ENCODE data around the gene UTS2.

Gene UTS2, protein sequence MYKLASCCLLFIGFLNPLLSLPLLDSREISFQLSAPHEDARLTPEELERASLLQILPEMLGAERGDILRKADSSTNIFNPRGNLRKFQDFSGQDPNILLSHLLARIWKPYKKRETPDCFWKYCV

GRCh38 chr1:7852804-7853683, at the start of gene UTS2:
TSS of gene UTS2 (minus strand) at chr1:7853065. CDS start at chr1:7853003, 62 bp downstream.
- DNase-seq = no peak

DNA sequence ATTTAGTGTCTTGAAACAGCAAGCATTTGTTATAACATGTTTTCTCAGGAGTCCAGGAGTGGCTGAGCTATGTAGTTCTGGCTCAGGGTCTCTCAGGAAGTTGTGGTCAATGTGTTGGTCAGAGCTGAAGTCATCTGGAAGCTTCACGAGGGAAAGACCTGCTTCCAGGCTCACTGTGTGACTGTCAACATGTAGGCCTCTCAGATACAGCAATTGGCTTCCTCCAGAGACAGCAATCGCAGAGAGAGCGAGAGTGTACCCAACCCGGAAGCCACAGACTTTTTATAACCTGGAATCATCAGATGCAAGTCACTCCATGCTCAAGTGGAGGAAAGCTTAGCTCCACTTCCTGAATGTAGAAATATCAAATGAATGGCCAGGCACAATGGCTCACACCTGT, 46.9 kb upstream of the UTS2 start:
- DNase-seq = no peak

GRCh38 chr1:7898962-7899361, 46.1 kb upstream of the UTS2 start:
- DNase-seq = no peak

DNA sequence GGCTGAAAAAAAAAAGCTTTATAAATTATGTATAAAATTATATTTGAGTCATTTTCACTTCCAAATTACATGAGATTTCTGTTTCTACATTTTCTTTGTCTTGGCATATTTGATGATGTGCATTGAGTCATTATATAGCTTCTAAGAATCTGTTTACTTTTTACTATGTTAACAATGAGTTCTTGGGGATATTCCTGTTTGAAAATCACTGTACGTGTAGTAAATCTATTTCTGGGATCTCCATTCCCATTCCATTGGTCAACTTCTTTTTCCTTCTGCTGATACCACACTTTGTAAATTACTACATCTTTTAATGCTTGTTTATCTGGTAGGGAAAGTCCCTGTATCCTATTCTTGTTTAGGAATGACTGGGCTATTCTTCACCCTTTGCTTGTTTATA, 44.1 kb upstream of the UTS2 start:
- no peak for DNase-seq

DNA sequence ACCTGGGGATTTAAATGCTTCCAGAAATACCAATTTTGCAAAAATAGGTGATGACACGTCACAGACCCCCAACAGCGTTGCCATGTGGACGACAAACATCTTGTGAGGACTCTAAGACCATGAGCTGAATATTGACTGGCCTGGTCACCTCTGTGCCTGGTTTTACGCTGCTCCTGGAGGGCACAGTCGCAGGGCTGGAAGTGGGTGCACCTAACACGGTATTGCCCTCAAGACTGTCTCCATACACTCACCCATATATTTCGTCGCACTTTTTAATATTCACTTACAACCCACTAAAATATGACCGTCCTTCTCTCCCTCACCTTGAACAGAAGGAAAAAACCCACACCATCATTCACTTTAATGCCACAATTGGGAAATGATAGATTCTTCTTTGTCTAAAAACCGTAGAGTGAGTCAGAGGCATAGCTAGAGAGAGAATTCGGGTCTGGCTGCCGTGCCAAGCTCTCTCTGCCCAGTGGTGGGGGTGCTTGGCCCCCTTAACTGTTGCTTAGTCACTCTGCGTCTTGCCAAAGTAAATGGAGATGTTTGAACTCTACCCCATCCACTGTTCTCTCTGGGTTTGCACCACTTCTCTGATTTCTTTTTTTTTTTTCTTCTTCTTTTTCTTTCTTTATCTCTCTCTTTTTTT, 40.8 kb upstream of the UTS2 start:
- DNase-seq = peak in 2 of 14 donors; percentile 14 to 54

DNA sequence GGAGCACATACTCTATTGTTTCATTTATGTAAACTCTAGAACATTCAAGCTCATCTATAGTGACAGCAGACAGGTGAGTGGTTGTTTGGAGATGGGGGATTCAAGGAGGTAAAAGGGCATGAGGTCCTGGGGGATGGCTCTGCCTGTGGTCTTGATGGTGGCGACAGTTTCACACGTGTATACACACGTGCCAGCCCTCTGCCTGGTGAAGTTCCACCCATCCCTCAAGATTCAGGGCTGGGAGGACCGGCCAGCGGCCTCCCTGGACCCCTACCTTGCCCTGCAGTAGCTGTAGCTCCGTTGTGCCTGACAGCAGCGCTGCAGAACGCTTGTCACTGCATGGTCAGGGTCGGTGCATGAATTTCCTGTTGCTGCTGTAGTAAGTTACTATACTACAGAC, 38.9 kb upstream of the UTS2 start:
- DNase-seq = no peak

- DNase-seq = no peak
Observed at GRCh38 chr1:7890853-7891252, 38.0 kb upstream of the UTS2 start.

DNA sequence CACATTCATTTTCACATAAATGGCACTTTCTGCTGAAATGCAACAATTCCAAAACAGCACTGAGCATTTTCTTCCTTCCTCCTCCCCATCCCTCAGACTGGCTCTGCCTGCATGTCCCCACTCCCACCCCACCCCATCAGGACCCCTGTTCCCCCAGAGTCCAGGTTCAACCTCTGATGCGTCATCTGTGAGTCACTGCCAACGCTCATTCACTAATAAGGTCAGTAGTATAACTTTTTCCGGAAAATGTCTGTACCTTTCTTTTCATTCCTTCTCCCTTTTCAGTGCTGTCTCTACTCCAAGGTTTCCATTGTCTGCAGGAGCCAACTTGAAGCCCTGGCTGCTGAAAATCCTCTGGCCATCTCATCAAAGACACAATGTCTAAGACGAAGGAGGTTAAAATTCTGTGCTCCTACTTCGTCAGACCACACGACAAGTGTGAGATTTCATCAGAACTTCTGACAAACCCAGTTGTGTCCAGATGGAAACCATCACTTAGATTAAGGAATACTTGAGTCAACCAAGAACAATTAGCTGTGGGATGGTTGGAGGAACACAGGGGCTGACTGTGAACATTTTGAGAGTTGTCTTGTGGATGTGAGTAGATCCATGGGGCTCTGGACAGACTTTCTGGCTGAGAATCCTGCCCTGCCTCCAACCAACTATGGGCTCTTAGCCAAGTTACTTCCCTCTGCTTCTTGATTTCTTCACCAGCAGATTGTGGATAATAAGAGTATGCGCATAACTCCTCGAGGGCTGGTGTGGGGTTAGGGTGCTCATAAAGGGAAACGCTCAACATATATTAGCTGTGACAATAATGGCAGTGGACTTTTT, 35.6 kb upstream of the UTS2 start:
- no peak for DNase-seq

- peak in 1 of 14 donors; percentile 17 for DNase-seq
Observed at GRCh38 chr1:7886405-7886745, 33.5 kb upstream of the UTS2 start.

DNA sequence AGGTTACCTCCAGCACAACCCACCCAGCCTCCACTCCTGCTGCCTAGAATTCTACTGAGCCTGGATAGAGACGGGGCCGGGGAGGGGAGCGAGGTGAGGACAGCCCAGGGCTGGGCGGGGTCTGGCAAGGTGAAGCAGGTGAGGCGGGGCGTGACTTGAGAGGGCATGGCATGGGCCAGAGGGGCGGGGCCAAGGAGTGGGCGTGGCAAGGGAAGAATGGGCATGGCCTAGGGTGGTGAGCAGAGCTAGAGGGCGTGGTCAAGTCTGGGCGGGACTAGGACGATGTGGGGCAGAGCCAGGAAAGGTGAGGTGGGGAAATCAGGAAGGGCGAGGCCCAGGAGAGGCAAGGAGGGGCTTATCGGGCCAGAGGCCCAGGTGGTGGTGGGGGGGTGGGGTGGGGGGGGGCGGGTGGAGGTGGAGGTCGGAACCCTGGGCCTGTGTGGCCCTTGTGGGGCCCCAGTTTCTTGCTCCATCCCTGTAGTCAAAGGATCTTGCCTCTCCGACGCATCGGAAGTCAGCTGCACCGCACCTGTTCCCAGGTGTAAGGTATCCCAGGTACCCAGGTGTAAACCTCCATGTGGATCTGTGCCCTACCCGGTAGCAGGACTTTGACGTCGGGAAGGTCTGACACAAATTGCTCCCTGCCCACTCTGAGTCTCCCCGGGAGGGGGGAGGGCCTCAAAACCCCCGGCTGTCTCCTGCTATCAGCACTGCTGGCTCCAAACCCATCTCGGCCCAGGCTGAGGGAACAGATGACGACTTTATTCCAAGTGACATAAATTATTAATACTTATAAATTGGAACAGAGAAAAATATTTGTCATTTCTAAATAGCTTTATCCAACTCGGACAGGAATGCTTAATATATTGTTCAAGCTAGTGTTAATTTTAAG, 32.9 kb upstream of the UTS2 start:
- no peak for DNase-seq

GRCh38 chr1:7884757-7885156, 31.9 kb upstream of the UTS2 start:
- DNase-seq = no peak

DNA sequence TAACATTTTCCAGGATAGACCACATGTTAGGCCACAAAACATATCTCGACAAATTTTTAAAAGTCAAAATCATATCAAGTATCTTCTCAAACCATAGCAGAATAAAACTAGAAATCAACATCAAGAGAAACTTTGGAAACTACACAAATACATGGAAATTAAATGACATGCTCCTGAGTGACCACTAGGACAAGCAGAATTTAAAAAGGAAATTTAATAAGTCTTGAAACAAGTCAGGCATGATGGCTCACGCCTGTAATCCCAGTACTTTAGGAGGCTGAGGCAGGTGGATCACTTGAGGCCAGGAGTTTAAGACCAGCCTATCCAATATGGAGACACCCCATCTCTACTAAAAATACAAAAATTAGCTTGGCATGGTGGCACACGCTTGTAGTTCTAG, 26.4 kb upstream of the UTS2 start:
- DNase-seq = no peak

- DNase-seq = no peak
Observed at GRCh38 chr1:7878027-7878426, 25.2 kb upstream of the UTS2 start.

DNA sequence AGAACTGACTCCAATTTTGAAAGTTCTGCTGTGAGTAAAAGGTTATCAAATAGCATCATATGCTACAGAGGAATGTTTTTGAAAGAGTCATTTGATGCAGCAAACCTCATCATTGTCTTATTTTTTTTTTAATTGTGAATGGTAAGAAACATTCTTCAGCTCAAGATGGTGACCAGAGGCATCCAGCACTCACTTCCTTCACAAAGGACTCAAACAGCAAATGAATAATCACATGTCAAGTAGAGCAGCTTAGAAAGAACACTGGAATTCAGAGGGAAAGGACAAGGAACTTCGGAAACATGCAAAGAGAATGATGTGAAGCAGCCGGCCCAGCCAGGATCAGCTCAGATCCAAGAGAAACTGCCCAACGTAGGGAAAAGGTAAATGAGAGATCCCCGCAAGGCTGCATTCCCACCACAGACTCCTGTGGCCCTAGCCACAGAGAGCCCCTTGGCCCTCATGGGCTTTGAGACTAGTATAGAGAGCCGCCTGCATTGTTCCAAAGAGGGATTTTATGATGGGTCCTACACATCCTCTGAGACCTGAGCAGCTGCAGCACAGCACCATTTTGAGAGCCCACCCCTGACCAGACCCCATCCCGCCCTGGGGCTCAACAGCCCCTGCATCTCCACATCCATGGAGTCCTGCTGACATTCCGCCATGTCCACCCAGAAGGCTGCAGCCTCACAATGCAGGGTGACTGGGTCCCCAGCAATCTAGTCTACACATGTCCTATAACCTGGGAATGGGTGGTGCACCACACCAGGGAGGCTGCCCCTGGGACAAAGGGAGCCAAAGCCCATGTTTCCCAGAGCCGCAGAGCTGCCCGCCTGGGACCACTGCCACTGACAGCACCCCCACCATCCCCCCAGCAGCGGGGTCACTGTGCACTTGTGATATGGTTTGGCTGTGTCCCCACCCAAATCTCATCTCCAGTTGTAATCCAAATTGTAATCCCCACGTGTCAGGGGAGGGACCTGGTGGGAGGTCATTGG, 21.2 kb upstream of the UTS2 start:
- no peak for DNase-seq

DNA sequence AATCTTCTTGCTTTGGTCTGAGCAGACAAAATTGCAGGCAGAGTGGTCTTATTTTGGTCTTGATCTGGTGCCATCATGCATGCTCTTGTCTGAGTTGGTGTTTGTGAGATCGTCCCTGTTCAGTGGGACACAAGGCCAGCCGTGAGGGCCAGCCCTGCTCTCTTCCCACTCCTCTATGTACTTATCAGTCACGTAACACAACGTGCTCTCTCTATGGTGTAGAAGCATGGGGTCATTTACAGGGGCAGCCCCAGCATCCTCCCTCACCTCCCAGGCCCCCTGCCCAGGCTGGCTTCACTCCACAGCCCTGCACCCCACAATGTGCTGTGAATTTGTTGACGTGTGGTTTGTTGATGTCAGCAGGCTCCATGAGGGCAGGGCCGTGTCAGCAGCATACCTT, 18.3 kb upstream of the UTS2 start:
- no peak for DNase-seq

DNA sequence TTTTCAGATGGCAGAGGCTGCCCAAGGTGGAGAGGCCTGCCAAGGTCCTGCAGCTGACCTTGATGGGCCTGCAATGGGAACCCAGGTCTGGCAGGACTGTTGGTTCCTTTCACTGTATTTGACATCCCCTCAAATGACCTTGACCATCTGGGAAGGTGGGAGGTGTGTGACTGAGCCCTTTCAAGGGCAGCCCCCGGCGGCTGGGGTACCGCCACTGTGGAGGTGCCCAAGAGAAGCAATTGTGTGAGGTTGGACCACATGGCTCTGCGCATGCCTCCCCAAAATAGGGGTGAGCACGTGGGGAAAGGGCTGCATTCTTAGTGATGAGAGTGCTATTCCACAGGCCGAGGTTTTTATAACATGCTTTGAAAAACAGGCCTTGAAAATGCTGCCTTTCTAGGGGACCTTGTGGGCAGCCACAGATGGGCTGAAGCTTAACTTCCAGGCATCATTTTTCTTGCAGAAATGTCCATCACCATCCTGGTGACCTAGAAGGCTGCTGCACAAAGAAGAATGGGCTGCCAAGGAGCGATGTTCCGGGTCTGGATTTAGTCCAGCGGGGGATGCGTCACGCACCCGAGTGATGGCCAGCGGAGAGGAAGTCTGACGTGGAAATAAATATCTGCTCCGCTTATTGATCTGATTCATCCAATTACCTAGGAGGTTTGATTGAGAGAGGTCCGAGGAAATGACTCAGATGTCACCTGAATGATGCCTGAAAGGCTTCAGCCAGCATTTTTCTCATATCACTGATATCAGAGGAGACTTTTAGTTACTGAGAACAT, 16.5 kb upstream of the UTS2 start:
- DNase-seq = no peak

DNA sequence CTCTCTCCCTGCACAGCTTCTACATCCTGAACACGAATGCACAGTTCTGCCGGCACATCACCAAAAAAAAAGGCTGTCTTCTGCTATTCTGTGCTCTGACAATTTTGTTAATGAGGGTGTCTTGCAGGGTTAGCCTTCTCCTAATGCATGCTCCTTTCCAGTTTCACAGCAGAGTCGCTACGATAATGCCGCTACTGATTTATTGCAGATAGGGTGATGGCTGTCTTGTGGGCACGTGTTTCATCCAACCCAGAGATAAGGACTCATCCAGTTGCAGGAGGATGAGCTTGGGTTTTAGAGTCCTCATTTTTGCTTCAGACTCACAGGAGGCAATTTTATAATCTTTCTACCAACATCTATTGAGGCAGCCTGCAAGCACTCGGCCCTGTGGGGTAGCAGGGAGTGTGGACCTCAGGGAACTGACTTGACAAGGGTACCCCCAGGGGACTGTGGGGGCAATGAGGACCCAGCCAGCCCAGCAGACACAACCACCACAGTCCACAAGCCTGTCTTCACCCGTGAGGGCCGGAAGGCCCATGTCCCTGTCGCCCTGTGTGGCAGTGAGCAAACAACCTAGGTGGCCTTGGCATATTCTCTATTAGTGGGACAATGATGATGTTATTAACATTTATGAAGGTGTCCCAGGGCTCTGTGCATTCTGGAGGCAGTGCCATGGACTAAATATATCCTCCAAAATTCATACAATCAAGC, 15.4 kb upstream of the UTS2 start:
- no peak for DNase-seq

- no peak for DNase-seq
Observed at GRCh38 chr1:7865978-7866377, 13.1 kb upstream of the UTS2 start.

GRCh38 chr1:7863756-7864328, 11.0 kb upstream of the UTS2 start:
- no peak for DNase-seq
